Coronary artery (tissue), 2 donors: ENCODE data around the gene JARID2.

Experiments used
- DNase-seq: peaks from one replicate; pipeline ENCODE4 v3.0.0-alpha.2; 2017; ENCODE audit warnings: low spot score
- H3K27ac ChIP-seq, 2 donors: fragments of 200-600 bp; sonication (generic); one replicate each; pipeline ENCODE4 v1.5.1; 2016 to 2019
- H3K4me3 ChIP-seq: fragments of 200-600 bp; sonication (generic); 2 replicates; pipeline ENCODE4 v1.5.1; 2016; ENCODE audit warnings: mild to moderate bottlenecking, moderate library complexity
- CTCF ChIP-seq: fragments of 200-600 bp; sonication (generic); IDR thresholded peaks from one replicate; pipeline ENCODE4 v1.5.1; 2019; ENCODE audit warnings: antibody characterized with exemption

JARID2 gene

GRCh38 chr6:15349379-15349778 lies 103.5 kb downstream of the JARID2 start:
- TF ChIP-seq CTCF = no peak
- no peak overlapping the region for H3K27ac ChIP-seq
- DNase-seq = no peak
- H3K4me3 ChIP-seq = no peak overlapping the region

GRCh38 chr6:15350386-15351083 lies 104.7 kb downstream of the JARID2 start:
- TF ChIP-seq CTCF = no peak
- Histone ChIP-seq H3K4me3 (no peak overlapping the region), H3K27ac (no peak overlapping the region)
- no peak for DNase-seq

GRCh38 chr6:15351631-15352030 lies 105.8 kb downstream of the JARID2 start:
- Histone ChIP-seq H3K27ac (no peak overlapping the region), H3K4me3 (no peak overlapping the region)
- no peak for DNase-seq
- TF ChIP-seq CTCF = no peak

- Histone ChIP-seq H3K4me3 (no peak overlapping the region), H3K27ac (no peak overlapping the region)
- TF ChIP-seq CTCF = no peak
- DNase-seq = no peak
Observed at GRCh38 chr6:15352220-15352619, 106.4 kb downstream of the JARID2 start.

- no peak for DNase-seq
- Histone ChIP-seq H3K4me3 (no peak overlapping the region), H3K27ac (no peak overlapping the region)
- no peak for TF ChIP-seq CTCF
Observed at GRCh38 chr6:15352845-15353244, 107.0 kb downstream of the JARID2 start.

- no peak for DNase-seq
- H3K27ac ChIP-seq = no peak overlapping the region
- TF ChIP-seq CTCF = no peak
- H3K4me3 ChIP-seq = no peak overlapping the region
Observed at GRCh38 chr6:15355683-15356099, 109.8 kb downstream of the JARID2 start.

GRCh38 chr6:15356179-15356578 lies 110.3 kb downstream of the JARID2 start:
- TF ChIP-seq CTCF = no peak
- Histone ChIP-seq H3K4me3 (no peak overlapping the region), H3K27ac (no peak overlapping the region)
- DNase-seq = no peak
